Stomach (tissue), 9 donors: ENCODE results near the gene KCNK10. TPM values are rescaled to one million over a fixed set of nuclear protein-coding genes. Genes with fewer than 3 reads are reported as not detected.
A peak's percentile ranks its signal among the peaks of the same experiment; 100 is the strongest.

Experiments used
- DNase-seq, 2 donors: peaks; one replicate each; pipeline versions ENCODE4 v3.0.0 to v3.0.0-alpha.2; 2013 to 2019
- H3K27ac ChIP-seq, 5 donors: fragments of 200-600 bp in 4 of 5; sonication (generic) in 4 of 5; one replicate each; pipeline ENCODE4 v1.5.1; 2013 to 2019; ENCODE audit warnings: mild to moderate bottlenecking in 1 of 5, moderate library complexity in 1 of 5
- H3K27me3 ChIP-seq, 3 donors: fragments of 200-600 bp; sonication (generic); one replicate each; pipeline ENCODE4 v1.5.1; 2017 to 2019; ENCODE audit warnings: mixed run types in 1 of 3
- H3K36me3 ChIP-seq, 4 donors: fragments of 200-600 bp; sonication (generic); 1 replicate in 3 of 4; 2 replicates in 1 of 4; pipeline ENCODE4 v1.5.1; 2016 to 2019
- H3K4me1 ChIP-seq, 4 donors: fragments of 200-600 bp; sonication (generic); one replicate each; pipeline ENCODE4 v1.5.1; 2016 to 2019
- H3K4me3 ChIP-seq, 4 donors: fragments of 200-600 bp; sonication (generic) in 3 of 4; one replicate each; pipeline ENCODE4 v1.5.1; 2016 to 2019; ENCODE audit warnings: mild to moderate bottlenecking in 1 of 4
- H3K9me3 ChIP-seq, 4 donors: fragments of 200-600 bp; sonication (generic); one replicate each; pipeline ENCODE4 v1.5.1; 2016 to 2019
- CTCF ChIP-seq, 7 experiments: fragments of 450-650 bp in 4 of 7; fragments of 200-600 bp in 3 of 7; sonication (generic) in 3 of 7; IDR thresholded peaks; one replicate each; pipeline ENCODE4 v1.5.1; 2016 to 2019; ENCODE audit warnings: antibody characterized with exemption in 7 of 7, control low read depth in 2 of 7, mild to moderate bottlenecking in 1 of 7
- EP300 ChIP-seq: sonication (generic); formaldehyde crosslinking; IDR thresholded peaks from one replicate; pipeline ENCODE4 v1.6.1; 2017; ENCODE audit warnings: antibody characterized with exemption
- POLR2A ChIP-seq, 4 donors: fragments of 450-650 bp; IDR thresholded peaks; one replicate each; pipeline ENCODE4 v1.6.1; 2016; ENCODE audit warnings: antibody characterized with exemption in 4 of 4, control low read depth in 2 of 4, mild to moderate bottlenecking in 1 of 4, moderate library complexity in 1 of 4
- POLR2AphosphoS5 ChIP-seq, 3 donors: sonication (generic); formaldehyde crosslinking; IDR thresholded peaks; one replicate each; pipeline ENCODE4 v1.6.1; 2016; ENCODE audit warnings: antibody characterized with exemption in 3 of 3
- WGBS, 5 donors: extraction: QIAGEN DNeasy Blood & Tissue Kit in 3 of 5; methylation state at CpG; one replicate each; pipeline versions ENCODE4 v1.1.5 to v1.1.7; 2013 to 2018; 5-methylcytosine and 5-hydroxymethylcytosine counted together
- intact Hi-C: fragments of 100-400 bp; cut with DNase I; formaldehyde crosslinking; loops from one replicate; pipeline ENCODE4 v1.15.1; 2023; ENCODE audit warnings: low total_unique reads
- polyA plus RNA-seq, 3 donors: library from polyadenylated mRNA; stranded (reverse); fragments of 200-250 nt; gene quantifications; one replicate each; pipeline ENCODE4 v1.2.3, GENCODE V29; 2013
- total RNA-seq, 5 donors: library from RNA; depleted of rRNA; stranded (reverse); fragments of >200 nt; gene quantifications; one replicate each; pipeline versions ENCODE4 v1.1.0 to v1.2.3, GENCODE V29; 2014 to 2016
- donor health status: healthy with polysubstance abuse.
- donor health status: Bipolar disorder and iron deficiency.
- donor health status: healthy.

The KCNK10 gene
- total and polyA plus RNA-seq, 8 donors: 0.06 to 8.7 (median 1.0) TPM; not detected in 1

DNA sequence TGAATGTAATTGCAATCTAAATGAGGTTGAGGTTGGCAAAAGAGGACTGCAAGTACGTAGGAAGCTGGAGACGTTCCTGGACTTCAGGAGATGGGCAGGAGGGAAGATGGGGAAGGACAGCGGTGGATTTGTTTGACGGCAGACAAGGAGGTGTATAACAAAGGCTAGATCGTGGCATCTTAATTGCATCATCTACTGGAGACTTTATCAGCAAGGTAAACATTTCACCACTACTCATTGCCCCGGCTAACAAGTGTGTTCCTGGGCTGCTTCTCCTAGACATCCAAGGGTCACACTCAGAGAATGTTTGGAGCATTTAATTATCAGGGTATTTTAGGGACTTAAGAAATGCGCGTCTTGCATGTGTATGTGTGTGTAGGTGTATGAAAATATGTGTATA, 128.5 kb downstream of the KCNK10 start:
- H3K4me3 ChIP-seq: no peak overlapping the region
- H3K27ac ChIP-seq: no peak overlapping the region
- intact Hi-C loops: no loop called here
- peaks cover 0 to 65% (median 0%) of the 10 kb centered on the region in 3 donors for H3K27me3 ChIP-seq
- H3K9me3 ChIP-seq: no peaks in the 10 kb centered on the region
- no peak for DNase-seq
- TF ChIP-seq POLR2A (IDR thresholded peaks at IDR 0.05) (no peak), CTCF (IDR thresholded peaks at IDR 0.05) (no peak), EP300 (no peak), POLR2AphosphoS5 (IDR thresholded peaks at IDR 0.05) (no peak)
- WGBS, 5 donors: 27 to 46% (median 37%) methylated on average over 7 to 8 of the region's 8 CpGs
- no peaks in the 10 kb centered on the region for H3K36me3 ChIP-seq
- peaks cover 0 to 22% (median 8%) of the 10 kb centered on the region in 4 donors for H3K4me1 ChIP-seq

- peaks cover 0 to 40% (median 0%) of the 10 kb centered on the region in 3 donors for H3K27me3 ChIP-seq
- intact Hi-C loops: no loop called here
- TF ChIP-seq CTCF (IDR thresholded peaks at IDR 0.05): no peak
- whole genome bisulfite sequencing, 5 donors: 51 to 65% (median 61%) methylated on average over 2 of the region's 2 CpGs
- no peak overlapping the region for H3K27ac ChIP-seq
- H3K9me3 ChIP-seq: no peaks in the 10 kb centered on the region
- no peaks in the 10 kb centered on the region for H3K36me3 ChIP-seq
- no peak overlapping the region for H3K4me3 ChIP-seq
- no peak for DNase-seq
- peaks cover 7 to 33% (median 18%) of the 10 kb centered on the region in 4 donors for H3K4me1 ChIP-seq
These were observed 131.5 kb downstream of the KCNK10 start for GRCh38 chr14:88191605-88192004.

GRCh38 chr14:88189417-88190191, 133.5 kb downstream of the KCNK10 start:
- Histone ChIP-seq H3K4me1 (peaks cover 7 to 21% (median 14%) of the 10 kb centered on the region in 4 donors), H3K4me3 (peak overlapping the region; percentile 26 to 41 (median 29)), H3K9me3 (no peaks in the 10 kb centered on the region), H3K36me3 (no peaks in the 10 kb centered on the region), H3K27me3 (peaks cover 0 to 26% (median 0%) of the 10 kb centered on the region in 3 donors), H3K27ac (peak overlapping the region in 2 of 5 donors; percentile 26 to 29)
- WGBS, 5 donors: 12 to 22% (median 20%) methylated on average over 10 of the region's 10 CpGs
- intact Hi-C loops: no loop called here
- DNase-seq: peak; percentile 88 to 96
- TF ChIP-seq POLR2AphosphoS5 (IDR thresholded peaks at IDR 0.05) (peak in 2 of 3 donors; percentile 32 to 69), EP300 (no peak), CTCF (IDR thresholded peaks at IDR 0.05) (peak in 5 of 7 experiments; percentile 37 to 66 (median 59)), POLR2A (IDR thresholded peaks at IDR 0.05) (no peak)

DNA sequence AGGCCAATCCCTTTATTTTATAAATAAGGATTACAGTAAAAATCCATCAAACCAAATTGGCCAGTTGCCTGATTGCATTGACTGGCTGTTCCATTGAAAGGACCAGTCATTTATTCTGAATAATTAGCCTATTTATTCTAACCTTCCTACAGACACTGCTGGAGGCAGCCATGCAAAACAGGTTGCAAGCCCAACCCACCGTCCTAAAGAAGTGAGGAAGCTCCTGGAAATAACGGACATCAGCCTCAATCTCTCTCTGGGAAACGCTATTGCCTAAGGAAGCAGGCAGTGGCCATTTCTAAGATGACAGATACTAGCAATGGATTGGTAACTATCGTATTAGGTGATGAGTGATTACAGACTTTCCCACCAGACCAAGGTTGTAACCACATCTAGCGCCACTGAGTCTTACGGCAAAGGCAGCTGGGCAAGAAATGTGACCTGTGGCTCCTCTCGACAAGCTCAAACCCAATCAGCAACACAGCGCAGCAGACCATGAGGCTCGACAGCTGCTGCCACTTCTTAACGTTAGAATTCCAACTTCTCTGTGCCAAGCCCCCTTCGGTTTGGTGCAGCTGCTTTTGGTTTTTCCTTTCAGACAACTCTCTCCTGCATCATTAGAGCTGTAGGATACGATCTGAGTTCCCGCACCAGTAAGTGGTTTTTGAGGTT, 134.2 kb downstream of the KCNK10 start:
- H3K9me3 ChIP-seq: no peaks in the 10 kb centered on the region
- 3 to 9% (median 5%) methylated on average over 13 of the region's 13 CpGs for WGBS, 5 donors
- DNase-seq: no peak
- TF ChIP-seq POLR2AphosphoS5 (IDR thresholded peaks at IDR 0.05) (no peak), POLR2A (IDR thresholded peaks at IDR 0.05) (no peak), EP300 (no peak), CTCF (IDR thresholded peaks at IDR 0.05) (no peak)
- peak overlapping the region in 2 of 5 donors; percentile 26 to 29 for H3K27ac ChIP-seq
- H3K4me1 ChIP-seq: peaks cover 7 to 18% (median 14%) of the 10 kb centered on the region in 4 donors
- peaks cover 0 to 21% (median 0%) of the 10 kb centered on the region in 3 donors for H3K27me3 ChIP-seq
- H3K4me3 ChIP-seq: peak overlapping the region; percentile 26 to 41 (median 29)
- intact Hi-C loops: no loop called here
- no peaks in the 10 kb centered on the region for H3K36me3 ChIP-seq
